ENCODE data around the gene ZCCHC7. TPM values are rescaled to one million over a fixed set of nuclear protein-coding genes. Genes with fewer than 3 reads are reported as not detected.
A peak's percentile ranks its signal among the peaks of the same experiment; 100 is the strongest.

Gene ZCCHC7
- total and polyA plus RNA-seq, 2 of the 8 experiments (the other 6 are each of a cell fraction or from before 2014, with no cell fraction given), result 12.2 to 27.5 TPM

DNA sequence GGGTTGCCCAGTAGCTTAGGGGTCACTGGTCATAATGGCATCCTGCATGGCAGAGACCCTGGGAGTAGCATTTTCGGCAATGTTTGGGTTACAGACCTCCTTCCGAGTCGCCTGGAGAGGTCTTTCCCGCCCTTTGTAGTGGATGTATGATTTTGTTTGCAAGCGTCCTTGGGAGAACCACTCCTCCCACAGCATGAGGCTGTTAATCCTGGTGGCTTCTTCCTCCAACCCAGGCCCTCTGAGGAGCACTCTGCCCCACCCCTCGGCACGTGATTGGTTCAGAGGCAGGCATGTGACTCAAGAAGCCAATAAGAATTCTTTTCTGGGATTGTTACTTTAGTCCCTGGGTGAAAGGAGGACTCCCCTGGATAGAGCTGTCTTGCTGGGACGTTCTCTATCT, 271.9 kb downstream of the ZCCHC7 start:
- Histone ChIP-seq H3K23ac (ENCODE audit: insufficient read length) (no peak overlapping the region), H2AK5ac (ENCODE audit: low read depth, low read length) (no peak overlapping the region), H3K4me3 (ENCODE audit: extremely low read depth in 1 of 4, insufficient read depth in 2 of 4, low read depth in 3 of 4, low read length in 4 of 4) (no peak overlapping the region), H2BK15ac (ENCODE audit: low read length) (no peak overlapping the region), H3K14ac (ENCODE audit: insufficient read length) (no peak overlapping the region), H2BK12ac (ENCODE audit: low read depth, low read length) (no peak overlapping the region), H2BK5ac (ENCODE audit: low read depth, low read length) (no peak overlapping the region), H3K27me3 (replicated peaks in 1 of 4; ENCODE audit: control insufficient read depth in 3 of 4, extremely low read depth in 1 of 4, insufficient read depth in 3 of 4, low read length in 3 of 4) (no peaks in the 10 kb centered on the region), H4K5ac (ENCODE audit: insufficient read length, low read depth, low read length) (no peak overlapping the region), H3K23me2 (ENCODE audit: low read depth, low read length) (no peaks in the 10 kb centered on the region), H3K4me2 (ENCODE audit: insufficient read depth in 1 of 2, low read depth in 2 of 2, low read length in 2 of 2) (no peak overlapping the region), H3K9me3 (ENCODE audit: insufficient read depth in 2 of 2, low read depth in 1 of 2, low read length in 1 of 2) (no peaks in the 10 kb centered on the region), H3K4ac (replicated peaks; ENCODE audit: insufficient read length, low read depth, low read length) (no peak overlapping the region), H4K91ac (replicated peaks; ENCODE audit: insufficient read length, low read length) (no peak overlapping the region), H3K18ac (ENCODE audit: extremely low read depth, low read length) (no peak overlapping the region), H4K8ac (ENCODE audit: extremely low read depth, insufficient read depth, low read length) (no peak overlapping the region), H2BK120ac (replicated peaks; ENCODE audit: low read depth, low read length) (no peak overlapping the region), H3K27ac (ENCODE audit: low read depth, low read length) (no peak overlapping the region), H2AFZ (ENCODE audit: low read length) (no peak overlapping the region), H4K20me1 (replicated peaks in 1 of 2; ENCODE audit: control insufficient read depth in 1 of 2, insufficient read depth in 2 of 2, low read length in 2 of 2) (no peaks in the 10 kb centered on the region), H3K9ac (replicated peaks in 1 of 4; ENCODE audit: extremely low read depth in 1 of 4, low read depth in 3 of 4, low read length in 3 of 4) (no peak overlapping the region), H3K56ac (replicated peaks; ENCODE audit: insufficient read length, low read depth, low read length) (no peak overlapping the region), H3K79me2 (ENCODE audit: control insufficient read depth in 1 of 2, insufficient read depth in 2 of 2, low read length in 2 of 2) (no peaks in the 10 kb centered on the region), H2BK20ac (ENCODE audit: low read length) (no peak overlapping the region), H3K4me1 (replicated peaks in 1 of 4; ENCODE audit: control insufficient read depth in 3 of 4, insufficient read depth in 4 of 4, low read length in 3 of 4) (no peaks in the 10 kb centered on the region; a peak in 1 of 7 replicates), H3K79me1 (ENCODE audit: low read depth, low read length) (no peaks in the 10 kb centered on the region), H3K36me3 (ENCODE audit: control insufficient read depth in 2 of 4, insufficient read depth in 4 of 4, low read length in 3 of 4) (no peaks in the 10 kb centered on the region)
- DNase-seq (ENCODE audit: low read depth in 1 of 2, low spot score in 2 of 2) (no peak), FAIRE-seq (no peak)
- 82% methylated on average over 8 of the region's 8 CpGs; no CpG with 5 or more reads in 1 of the 2 experiments for WGBS, 2 experiments (ENCODE audit: extremely low coverage in 1 of 2, insufficient coverage in 1 of 2, insufficient read length in 1 of 2, insufficient replicate concordance in 2 of 2, low coverage in 1 of 2, low lambda C conversion rate in 2 of 2, missing lambda C conversion rate in 1 of 2)
- ChIA-PET CTCF (ENCODE audit: partially characterized antibody) (interaction anchor here (0.6 to 5.3 kb wide), 11 partner anchors 12 to 397 kb away, joined by 3 to 28 read pairs (median 6); no protein-coding TSS in a partner anchor), POLR2A (ENCODE audit: partially characterized antibody) (interaction anchor here (0.6 kb wide), 1 partner anchor 19 kb away, joined by 6 read pairs; no protein-coding TSS in a partner anchor)
- TF ChIP-seq E2F6 (IDR thresholded peaks at IDR 0.05) (peak; percentile 80), TEAD4 (IDR thresholded peaks at IDR 0.05; ENCODE audit: low read depth, low read length) (no peak), JUND (IDR thresholded peaks at IDR 0.05; ENCODE audit: low read length) (no peak), USF2 (IDR thresholded peaks at IDR 0.05; ENCODE audit: low read length) (peak; percentile 57; the same call in 1 of the 2 replicates), CEBPB (IDR thresholded peaks at IDR 0.05; ENCODE audit: low read depth, low read length) (no peak), RFX5 (IDR thresholded peaks at IDR 0.05; ENCODE audit: borderline replicate concordance, low read depth, low read length) (no peak), SRF (IDR thresholded peaks at IDR 0.05; ENCODE audit: low read depth, low read length) (no peak)
